Measurements from ENCODE around the gene MOV10. TPM values are rescaled to one million over a fixed set of nuclear protein-coding genes. Genes with fewer than 3 reads are reported as not detected.

MOV10 gene
- total and polyA plus RNA-seq, 2 of the 13 experiments (the other 11 are each of a cell fraction or from before 2014, with no cell fraction given) = 56.4 to 58.2 TPM

DNA sequence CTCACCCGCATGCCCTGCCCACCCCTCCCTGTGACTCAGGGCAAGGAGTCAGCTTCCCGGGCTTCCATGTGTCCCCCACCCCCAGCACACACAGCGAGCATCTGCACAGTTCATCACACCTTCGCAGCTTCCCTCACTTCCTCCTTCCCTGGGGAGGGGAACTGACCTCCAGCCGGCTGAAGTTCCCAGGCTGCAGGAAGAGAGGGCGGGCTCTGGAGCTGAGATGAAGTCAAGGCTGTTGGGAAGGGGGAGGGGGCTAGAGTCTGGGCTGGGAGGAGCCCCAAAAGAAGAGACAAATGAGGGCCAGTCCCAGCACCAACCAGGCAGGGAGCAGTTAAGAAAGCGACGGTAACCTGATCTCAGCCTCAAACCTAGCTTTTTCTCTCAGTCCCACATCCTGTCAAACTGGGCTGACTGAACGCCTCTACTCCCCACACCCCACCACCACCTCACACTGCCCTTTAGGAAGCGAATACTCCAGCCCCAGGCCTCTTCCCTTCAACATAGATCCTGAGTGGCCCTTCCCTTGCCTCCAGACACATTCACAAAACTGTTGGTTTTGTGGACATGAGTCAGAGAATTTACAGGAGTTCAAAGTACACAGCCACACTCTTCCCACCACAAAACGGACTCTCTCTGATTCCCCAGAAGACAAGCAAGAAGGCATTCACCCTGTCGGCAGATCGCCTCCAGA is 30.6 kb downstream of the MOV10 start (continued):
- TF ChIP-seq KAT2B (IDR thresholded peaks at IDR 0.05; ENCODE audit: borderline replicate concordance, low read depth, low read length) = no peak
- TF ChIP-seq, protein P1, sequence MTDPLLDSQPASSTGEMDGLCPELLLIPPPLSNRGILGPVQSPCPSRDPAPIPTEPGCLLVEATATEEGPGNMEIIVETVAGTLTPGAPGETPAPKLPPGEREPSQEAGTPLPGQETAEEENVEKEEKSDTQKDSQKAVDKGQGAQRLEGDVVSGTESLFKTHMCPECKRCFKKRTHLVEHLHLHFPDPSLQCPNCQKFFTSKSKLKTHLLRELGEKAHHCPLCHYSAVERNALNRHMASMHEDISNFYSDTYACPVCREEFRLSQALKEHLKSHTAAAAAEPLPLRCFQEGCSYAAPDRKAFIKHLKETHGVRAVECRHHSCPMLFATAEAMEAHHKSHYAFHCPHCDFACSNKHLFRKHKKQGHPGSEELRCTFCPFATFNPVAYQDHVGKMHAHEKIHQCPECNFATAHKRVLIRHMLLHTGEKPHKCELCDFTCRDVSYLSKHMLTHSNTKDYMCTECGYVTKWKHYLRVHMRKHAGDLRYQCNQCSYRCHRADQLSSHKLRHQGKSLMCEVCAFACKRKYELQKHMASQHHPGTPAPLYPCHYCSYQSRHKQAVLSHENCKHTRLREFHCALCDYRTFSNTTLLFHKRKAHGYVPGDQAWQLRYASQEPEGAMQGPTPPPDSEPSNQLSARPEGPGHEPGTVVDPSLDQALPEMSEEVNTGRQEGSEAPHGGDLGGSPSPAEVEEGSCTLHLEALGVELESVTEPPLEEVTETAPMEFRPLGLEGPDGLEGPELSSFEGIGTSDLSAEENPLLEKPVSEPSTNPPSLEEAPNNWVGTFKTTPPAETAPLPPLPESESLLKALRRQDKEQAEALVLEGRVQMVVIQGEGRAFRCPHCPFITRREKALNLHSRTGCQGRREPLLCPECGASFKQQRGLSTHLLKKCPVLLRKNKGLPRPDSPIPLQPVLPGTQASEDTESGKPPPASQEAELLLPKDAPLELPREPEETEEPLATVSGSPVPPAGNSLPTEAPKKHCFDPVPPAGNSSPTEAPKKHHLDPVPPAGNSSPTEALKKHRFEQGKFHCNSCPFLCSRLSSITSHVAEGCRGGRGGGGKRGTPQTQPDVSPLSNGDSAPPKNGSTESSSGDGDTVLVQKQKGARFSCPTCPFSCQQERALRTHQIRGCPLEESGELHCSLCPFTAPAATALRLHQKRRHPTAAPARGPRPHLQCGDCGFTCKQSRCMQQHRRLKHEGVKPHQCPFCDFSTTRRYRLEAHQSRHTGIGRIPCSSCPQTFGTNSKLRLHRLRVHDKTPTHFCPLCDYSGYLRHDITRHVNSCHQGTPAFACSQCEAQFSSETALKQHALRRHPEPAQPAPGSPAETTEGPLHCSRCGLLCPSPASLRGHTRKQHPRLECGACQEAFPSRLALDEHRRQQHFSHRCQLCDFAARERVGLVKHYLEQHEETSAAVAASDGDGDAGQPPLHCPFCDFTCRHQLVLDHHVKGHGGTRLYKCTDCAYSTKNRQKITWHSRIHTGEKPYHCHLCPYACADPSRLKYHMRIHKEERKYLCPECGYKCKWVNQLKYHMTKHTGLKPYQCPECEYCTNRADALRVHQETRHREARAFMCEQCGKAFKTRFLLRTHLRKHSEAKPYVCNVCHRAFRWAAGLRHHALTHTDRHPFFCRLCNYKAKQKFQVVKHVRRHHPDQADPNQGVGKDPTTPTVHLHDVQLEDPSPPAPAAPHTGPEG (CRISPR knock-in tag; IDR thresholded peaks at IDR 0.05) = no peak
- no peak for TF ChIP-seq ZNF251 (CRISPR knock-in tag; IDR thresholded peaks at IDR 0.05)
- no peak for TF ChIP-seq RBAK (CRISPR knock-in tag; IDR thresholded peaks at IDR 0.05)
- TF ChIP-seq ZNF670 (CRISPR knock-in tag; IDR thresholded peaks at IDR 0.05; ENCODE audit: borderline replicate concordance) = peak; percentile 57; the same call in 1 of the 2 replicates
- TF ChIP-seq ATAD3A (CRISPR knock-in tag; IDR thresholded peaks at IDR 0.05) = no peak
- no peak for TF ChIP-seq ZNF468 (CRISPR knock-in tag; IDR thresholded peaks at IDR 0.05)
- TF ChIP-seq ZNF724P (CRISPR knock-in tag; IDR thresholded peaks at IDR 0.05; ENCODE audit: borderline replicate concordance) = no peak
- TF ChIP-seq, protein P2, sequence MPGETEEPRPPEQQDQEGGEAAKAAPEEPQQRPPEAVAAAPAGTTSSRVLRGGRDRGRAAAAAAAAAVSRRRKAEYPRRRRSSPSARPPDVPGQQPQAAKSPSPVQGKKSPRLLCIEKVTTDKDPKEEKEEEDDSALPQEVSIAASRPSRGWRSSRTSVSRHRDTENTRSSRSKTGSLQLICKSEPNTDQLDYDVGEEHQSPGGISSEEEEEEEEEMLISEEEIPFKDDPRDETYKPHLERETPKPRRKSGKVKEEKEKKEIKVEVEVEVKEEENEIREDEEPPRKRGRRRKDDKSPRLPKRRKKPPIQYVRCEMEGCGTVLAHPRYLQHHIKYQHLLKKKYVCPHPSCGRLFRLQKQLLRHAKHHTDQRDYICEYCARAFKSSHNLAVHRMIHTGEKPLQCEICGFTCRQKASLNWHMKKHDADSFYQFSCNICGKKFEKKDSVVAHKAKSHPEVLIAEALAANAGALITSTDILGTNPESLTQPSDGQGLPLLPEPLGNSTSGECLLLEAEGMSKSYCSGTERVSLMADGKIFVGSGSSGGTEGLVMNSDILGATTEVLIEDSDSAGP (CRISPR knock-in tag; IDR thresholded peaks at IDR 0.05; ENCODE audit: borderline replicate concordance) = peak; percentile 48; the same call in 1 of the 2 replicates
- TF ChIP-seq, protein P3, sequence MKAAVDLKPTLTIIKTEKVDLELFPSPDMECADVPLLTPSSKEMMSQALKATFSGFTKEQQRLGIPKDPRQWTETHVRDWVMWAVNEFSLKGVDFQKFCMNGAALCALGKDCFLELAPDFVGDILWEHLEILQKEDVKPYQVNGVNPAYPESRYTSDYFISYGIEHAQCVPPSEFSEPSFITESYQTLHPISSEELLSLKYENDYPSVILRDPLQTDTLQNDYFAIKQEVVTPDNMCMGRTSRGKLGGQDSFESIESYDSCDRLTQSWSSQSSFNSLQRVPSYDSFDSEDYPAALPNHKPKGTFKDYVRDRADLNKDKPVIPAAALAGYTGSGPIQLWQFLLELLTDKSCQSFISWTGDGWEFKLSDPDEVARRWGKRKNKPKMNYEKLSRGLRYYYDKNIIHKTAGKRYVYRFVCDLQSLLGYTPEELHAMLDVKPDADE (CRISPR knock-in tag; IDR thresholded peaks at IDR 0.05) = no peak
- TF ChIP-seq, protein P4, sequence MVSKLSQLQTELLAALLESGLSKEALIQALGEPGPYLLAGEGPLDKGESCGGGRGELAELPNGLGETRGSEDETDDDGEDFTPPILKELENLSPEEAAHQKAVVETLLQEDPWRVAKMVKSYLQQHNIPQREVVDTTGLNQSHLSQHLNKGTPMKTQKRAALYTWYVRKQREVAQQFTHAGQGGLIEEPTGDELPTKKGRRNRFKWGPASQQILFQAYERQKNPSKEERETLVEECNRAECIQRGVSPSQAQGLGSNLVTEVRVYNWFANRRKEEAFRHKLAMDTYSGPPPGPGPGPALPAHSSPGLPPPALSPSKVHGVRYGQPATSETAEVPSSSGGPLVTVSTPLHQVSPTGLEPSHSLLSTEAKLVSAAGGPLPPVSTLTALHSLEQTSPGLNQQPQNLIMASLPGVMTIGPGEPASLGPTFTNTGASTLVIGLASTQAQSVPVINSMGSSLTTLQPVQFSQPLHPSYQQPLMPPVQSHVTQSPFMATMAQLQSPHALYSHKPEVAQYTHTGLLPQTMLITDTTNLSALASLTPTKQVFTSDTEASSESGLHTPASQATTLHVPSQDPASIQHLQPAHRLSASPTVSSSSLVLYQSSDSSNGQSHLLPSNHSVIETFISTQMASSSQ (IDR thresholded peaks at IDR 0.05; ENCODE audit: low read depth) = no peak
- TF ChIP-seq, protein P4 (CRISPR knock-in tag; IDR thresholded peaks at IDR 0.05; ENCODE audit: borderline replicate concordance) = no peak; the same call in 1 of the 2 replicates
- TF ChIP-seq ZNF878 (CRISPR knock-in tag; IDR thresholded peaks at IDR 0.05) = peak; percentile 69; the same call in 1 of the 2 replicates
- TF ChIP-seq ZNF709 (CRISPR knock-in tag; IDR thresholded peaks at IDR 0.05) = 0 out of 2 replicates have a peak, but pooled peaks have one; percentile 27
- no peak for TF ChIP-seq ZNF235 (CRISPR knock-in tag; IDR thresholded peaks at IDR 0.05; ENCODE audit: borderline replicate concordance)
